Measurements from ENCODE around the gene MCCC1.

The MCCC1 gene

DNA sequence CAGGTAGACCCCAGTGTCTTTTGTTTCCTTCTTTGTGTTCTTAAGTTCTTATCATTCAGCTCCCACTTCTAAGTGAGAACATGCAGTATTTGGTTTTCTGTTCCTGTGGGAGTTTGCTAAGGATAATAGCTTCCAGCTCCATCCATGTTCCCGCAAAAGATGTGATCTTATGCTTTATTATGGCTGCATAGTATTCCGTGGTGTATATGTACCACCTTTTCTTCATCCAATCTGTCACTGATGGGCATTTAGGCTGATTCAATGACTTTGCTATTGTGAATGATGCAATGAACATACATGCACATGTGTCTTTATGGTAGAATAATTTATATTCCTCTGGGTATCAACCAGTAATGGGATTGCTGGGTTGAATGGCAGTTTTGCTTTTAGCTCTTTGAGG lies 24.4 kb downstream of the MCCC1 start:
- Histone ChIP-seq H3K9me2 (replicated peaks; ENCODE audit: insufficient read depth, low read length) (no peaks in the 10 kb centered on the region), H2AFZ (ENCODE audit: low read length) (no peak overlapping the region), H3K4me3 (ENCODE audit: low read length) (no peak overlapping the region), H3K27me3 (replicated peaks; ENCODE audit: insufficient read depth, low read length) (no peaks in the 10 kb centered on the region), H3K4me1 (ENCODE audit: low read length) (no peaks in the 10 kb centered on the region), H4K20me1 (ENCODE audit: insufficient read depth, low read length) (no peaks in the 10 kb centered on the region), H3K27ac (ENCODE audit: low read length) (no peak overlapping the region), H3F3A (ENCODE audit: insufficient read depth, low read length) (no peaks in the 10 kb centered on the region), H3K36me3 (replicated peaks; ENCODE audit: insufficient read depth, low read length) (peaks cover 7% of the 10 kb centered on the region), H3K9ac (ENCODE audit: low read length) (no peak overlapping the region), H3K79me2 (ENCODE audit: low read length) (no peaks in the 10 kb centered on the region), H3K4me2 (ENCODE audit: low read depth, low read length) (no peak overlapping the region), H3K9me3 (replicated peaks; ENCODE audit: insufficient read depth, low read length) (no peaks in the 10 kb centered on the region)
- no peak for DNase-seq
- TF ChIP-seq EZH2phosphoT487 (IDR thresholded peaks at IDR 0.05; ENCODE audit: low read length) = no peak
- no peak for TF ChIP-seq EZH2 (optimal IDR thresholded peaks at IDR 0.05; ENCODE audit: low read depth, low read length)
- TF ChIP-seq CTCF (IDR thresholded peaks at IDR 0.05; ENCODE audit: low read length) = no peak

DNA sequence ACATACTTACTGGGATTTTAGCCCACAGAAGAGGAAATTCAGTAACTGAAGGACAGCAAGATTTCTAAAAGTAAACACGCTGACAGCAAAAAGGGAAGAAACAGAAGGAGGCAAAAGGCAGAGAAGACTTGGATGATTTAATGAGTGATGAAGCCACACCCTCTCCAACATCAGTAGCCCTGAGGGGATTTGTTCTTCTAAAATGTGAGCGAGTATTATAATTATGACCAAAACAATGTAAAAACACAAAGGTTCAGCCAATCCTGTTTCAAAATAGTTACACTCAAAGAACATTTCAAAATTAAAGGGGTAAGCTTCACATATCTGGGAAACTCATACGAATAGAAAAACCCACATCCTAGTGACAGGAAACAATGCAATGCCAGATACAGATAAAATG lies 25.0 kb downstream of the MCCC1 start:
- Histone ChIP-seq H3K36me3 (replicated peaks; ENCODE audit: insufficient read depth, low read length) (peaks cover 7% of the 10 kb centered on the region; the same call in 1 of the 2 replicates), H3K9ac (ENCODE audit: low read length) (no peak overlapping the region)

GRCh38 chr3:183073839-183074238 lies 25.5 kb downstream of the MCCC1 start:
- Histone ChIP-seq H3K27ac (ENCODE audit: low read length) (no peak overlapping the region), H3K4me2 (ENCODE audit: low read depth, low read length) (no peak overlapping the region)
- no peak for DNase-seq

More for the DNA sequence above, 25.0 kb downstream of the MCCC1 start:
- TF ChIP-seq EZH2 (optimal IDR thresholded peaks at IDR 0.05; ENCODE audit: low read depth, low read length) = no peak
- TF ChIP-seq EZH2phosphoT487 (IDR thresholded peaks at IDR 0.05; ENCODE audit: low read length) = no peak
- TF ChIP-seq CTCF (IDR thresholded peaks at IDR 0.05; ENCODE audit: low read length) = no peak
- Histone ChIP-seq H3F3A (ENCODE audit: insufficient read depth, low read length) (no peaks in the 10 kb centered on the region), H3K9me3 (replicated peaks; ENCODE audit: insufficient read depth, low read length) (no peaks in the 10 kb centered on the region), H4K20me1 (ENCODE audit: insufficient read depth, low read length) (no peaks in the 10 kb centered on the region), H3K27me3 (replicated peaks; ENCODE audit: insufficient read depth, low read length) (no peaks in the 10 kb centered on the region), H3K79me2 (ENCODE audit: low read length) (no peaks in the 10 kb centered on the region), H3K27ac (ENCODE audit: low read length) (no peak overlapping the region), H3K4me2 (ENCODE audit: low read depth, low read length) (no peak overlapping the region), H2AFZ (ENCODE audit: low read length) (no peak overlapping the region), H3K9me2 (replicated peaks; ENCODE audit: insufficient read depth, low read length) (no peaks in the 10 kb centered on the region), H3K4me1 (ENCODE audit: low read length) (no peaks in the 10 kb centered on the region), H3K4me3 (ENCODE audit: low read length) (no peak overlapping the region)
- DNase-seq = no peak

More at GRCh38 chr3:183073839-183074238, 25.5 kb downstream of the MCCC1 start:
- Histone ChIP-seq H3K9ac (ENCODE audit: low read length) (no peak overlapping the region), H3K9me3 (replicated peaks; ENCODE audit: insufficient read depth, low read length) (no peaks in the 10 kb centered on the region), H3K27me3 (replicated peaks; ENCODE audit: insufficient read depth, low read length) (no peaks in the 10 kb centered on the region), H3K79me2 (ENCODE audit: low read length) (no peaks in the 10 kb centered on the region), H3K4me1 (ENCODE audit: low read length) (no peaks in the 10 kb centered on the region), H4K20me1 (ENCODE audit: insufficient read depth, low read length) (no peaks in the 10 kb centered on the region), H3K36me3 (replicated peaks; ENCODE audit: insufficient read depth, low read length) (peaks cover 5% of the 10 kb centered on the region; the same call in 1 of the 2 replicates), H3K9me2 (replicated peaks; ENCODE audit: insufficient read depth, low read length) (no peaks in the 10 kb centered on the region), H2AFZ (ENCODE audit: low read length) (no peak overlapping the region), H3F3A (ENCODE audit: insufficient read depth, low read length) (no peaks in the 10 kb centered on the region), H3K4me3 (ENCODE audit: low read length) (no peak overlapping the region)
- TF ChIP-seq CTCF (IDR thresholded peaks at IDR 0.05; ENCODE audit: low read length) (no peak), EZH2phosphoT487 (IDR thresholded peaks at IDR 0.05; ENCODE audit: low read length) (no peak), EZH2 (optimal IDR thresholded peaks at IDR 0.05; ENCODE audit: low read depth, low read length) (no peak)

Measured in MM.1S (cell line).